HG03095 (cell line): ENCODE results near the gene KCNMB1.
"Not testable (repeated sequence)": the region's sequence is repeated elsewhere in the genome, so short reads cannot be mapped to it uniquely, and the experiment has no call there.

Experiments used
- ATAC-seq: cut with Tn5 transposase; IDR thresholded peaks from one replicate; pipeline ENCODE4 v1.9.1; 2021; ENCODE audit warnings: moderate library complexity; ENCODE audit not compliant: unreplicated experiment

The KCNMB1 gene

GRCh38 chr5:170380361-170380951, 8.7 kb downstream of the KCNMB1 start:
- ATAC-seq = no peak

- ATAC-seq = no peak
These were observed 10.4 kb downstream of the KCNMB1 start for GRCh38 chr5:170378740-170379139.

- ATAC-seq = no peak
These were observed 12.1 kb downstream of the KCNMB1 start for GRCh38 chr5:170377027-170377426.

GRCh38 chr5:170376526-170376925, 12.6 kb downstream of the KCNMB1 start:
- ATAC-seq = not testable (repeated sequence)

GRCh38 chr5:170375283-170375682, 13.9 kb downstream of the KCNMB1 start:
- no peak for ATAC-seq

- no peak for ATAC-seq
These were observed 16.2 kb downstream of the KCNMB1 start for GRCh38 chr5:170372971-170373370.

- no peak for ATAC-seq
These were observed 20.6 kb downstream of the KCNMB1 start for GRCh38 chr5:170368586-170368985.

- no peak for ATAC-seq
These were observed 22.9 kb downstream of the KCNMB1 start for GRCh38 chr5:170366276-170366675.

GRCh38 chr5:170365831-170366230, 23.3 kb downstream of the KCNMB1 start:
- no peak for ATAC-seq

- no peak for ATAC-seq
These were observed 24.2 kb downstream of the KCNMB1 start for GRCh38 chr5:170365011-170365410.

GRCh38 chr5:170363671-170364070, 25.5 kb downstream of the KCNMB1 start:
- ATAC-seq = no peak

GRCh38 chr5:170362656-170363055, 26.5 kb downstream of the KCNMB1 start:
- ATAC-seq = no peak

GRCh38 chr5:170362102-170362501, 27.1 kb downstream of the KCNMB1 start:
- no peak for ATAC-seq

- ATAC-seq = no peak
These were observed 27.6 kb downstream of the KCNMB1 start for GRCh38 chr5:170361616-170362015.

GRCh38 chr5:170361116-170361515, 28.1 kb downstream of the KCNMB1 start:
- no peak for ATAC-seq

GRCh38 chr5:170360709-170361108, 28.5 kb downstream of the KCNMB1 start:
- ATAC-seq = no peak

GRCh38 chr5:170357955-170358444, 31.2 kb downstream of the KCNMB1 start:
- ATAC-seq = no peak

- ATAC-seq = no peak
These were observed 33.5 kb downstream of the KCNMB1 start for GRCh38 chr5:170355601-170356098.

GRCh38 chr5:170353961-170354360, 35.2 kb downstream of the KCNMB1 start:
- ATAC-seq = no peak

- ATAC-seq = no peak
These were observed 36.0 kb downstream of the KCNMB1 start for GRCh38 chr5:170353011-170353761.

GRCh38 chr5:170348137-170348633, 41.0 kb downstream of the KCNMB1 start:
- ATAC-seq = no peak

- ATAC-seq = no peak
These were observed 42.1 kb downstream of the KCNMB1 start for GRCh38 chr5:170347022-170347567.
